Parathyroid adenoma (tissue), 2 donors: ENCODE results near the gene SNURF.

Experiments
- H2AFZ ChIP-seq: fragments of 300-600 bp; sonication (generic); one replicate; pipeline ENCODE4 v1.7.0; 2017; ENCODE audit warnings: antibody characterized with exemption, mild to moderate bottlenecking
- H3K27ac ChIP-seq: fragments of 300-600 bp; sonication (generic); one replicate; pipeline ENCODE4 v1.7.0; 2017
- H3K27me3 ChIP-seq: fragments of 300-600 bp; sonication (generic); one replicate; pipeline ENCODE4 v1.7.0; 2017; ENCODE audit warnings: low read length; ENCODE audit not compliant: control insufficient read depth, insufficient read depth
- H3K36me3 ChIP-seq: fragments of 300-600 bp; sonication (generic); one replicate; pipeline ENCODE4 v1.7.0; 2017; ENCODE audit warnings: low read length; ENCODE audit not compliant: control insufficient read depth, insufficient read depth
- H3K4me1 ChIP-seq: fragments of 300-600 bp; sonication (generic); one replicate; pipeline ENCODE4 v1.7.0; 2017; ENCODE audit warnings: control low read depth
- H3K4me2 ChIP-seq: fragments of 300-600 bp; sonication (generic); one replicate; pipeline ENCODE4 v1.7.0; 2017; ENCODE audit warnings: low read length
- H3K4me3 ChIP-seq: fragments of 300-600 bp; sonication (generic); one replicate; pipeline ENCODE4 v1.7.0; 2017; ENCODE audit warnings: low read depth, low read length
- H3K79me2 ChIP-seq: fragments of 300-600 bp; sonication (generic); one replicate; pipeline ENCODE4 v1.7.0; 2017; ENCODE audit warnings: control low read depth
- H3K9ac ChIP-seq: fragments of 300-600 bp; sonication (generic); one replicate; pipeline ENCODE4 v1.7.0; 2017; ENCODE audit warnings: mild to moderate bottlenecking
- H3K9me3 ChIP-seq: fragments of 300-600 bp; sonication (generic); one replicate; pipeline ENCODE4 v1.7.0; 2017; ENCODE audit warnings: low read length; ENCODE audit not compliant: control insufficient read depth
- TF ChIP-seq, protein P1 (sequence below): fragments of 300-600 bp; sonication (generic); IDR thresholded peaks from one replicate; pipeline ENCODE4 v1.7.0; 2017; ENCODE audit warnings: antibody characterized with exemption, mild to moderate bottlenecking
- donor health status: primary hyperparathyroidism.

SNURF gene

DNA sequence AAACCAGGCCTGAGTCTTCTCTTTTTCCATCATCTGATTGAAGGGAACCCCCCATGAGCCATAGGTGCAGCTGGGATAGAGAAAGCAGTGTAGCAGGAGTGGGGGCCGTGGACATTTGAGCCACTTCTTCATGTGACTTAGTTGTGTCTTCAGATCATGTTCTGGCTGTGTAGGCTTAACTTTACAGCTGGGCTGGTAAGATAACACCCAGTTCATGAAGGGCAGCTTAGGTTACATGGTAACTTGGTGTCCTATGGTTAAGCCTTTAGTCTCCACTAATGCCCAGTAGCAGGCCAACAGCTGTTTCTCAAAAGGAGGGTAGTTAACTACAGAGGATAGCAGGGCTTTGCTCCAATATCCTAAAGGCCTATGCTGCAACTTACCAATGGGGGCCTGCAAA lies 11.4 kb upstream of the SNURF start:
- H2AFZ ChIP-seq: no peak overlapping the region
- no peaks in the 10 kb centered on the region for H3K9me3 ChIP-seq
- H3K4me2 ChIP-seq: no peak overlapping the region
- TF ChIP-seq, protein P1, sequence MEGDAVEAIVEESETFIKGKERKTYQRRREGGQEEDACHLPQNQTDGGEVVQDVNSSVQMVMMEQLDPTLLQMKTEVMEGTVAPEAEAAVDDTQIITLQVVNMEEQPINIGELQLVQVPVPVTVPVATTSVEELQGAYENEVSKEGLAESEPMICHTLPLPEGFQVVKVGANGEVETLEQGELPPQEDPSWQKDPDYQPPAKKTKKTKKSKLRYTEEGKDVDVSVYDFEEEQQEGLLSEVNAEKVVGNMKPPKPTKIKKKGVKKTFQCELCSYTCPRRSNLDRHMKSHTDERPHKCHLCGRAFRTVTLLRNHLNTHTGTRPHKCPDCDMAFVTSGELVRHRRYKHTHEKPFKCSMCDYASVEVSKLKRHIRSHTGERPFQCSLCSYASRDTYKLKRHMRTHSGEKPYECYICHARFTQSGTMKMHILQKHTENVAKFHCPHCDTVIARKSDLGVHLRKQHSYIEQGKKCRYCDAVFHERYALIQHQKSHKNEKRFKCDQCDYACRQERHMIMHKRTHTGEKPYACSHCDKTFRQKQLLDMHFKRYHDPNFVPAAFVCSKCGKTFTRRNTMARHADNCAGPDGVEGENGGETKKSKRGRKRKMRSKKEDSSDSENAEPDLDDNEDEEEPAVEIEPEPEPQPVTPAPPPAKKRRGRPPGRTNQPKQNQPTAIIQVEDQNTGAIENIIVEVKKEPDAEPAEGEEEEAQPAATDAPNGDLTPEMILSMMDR: no peak
- no peaks in the 10 kb centered on the region for H3K4me1 ChIP-seq
- H3K9ac ChIP-seq: no peak overlapping the region
- H3K36me3 ChIP-seq: no peaks in the 10 kb centered on the region
- H3K4me3 ChIP-seq: no peak overlapping the region
- no peaks in the 10 kb centered on the region for H3K79me2 ChIP-seq
- H3K27ac ChIP-seq: no peak overlapping the region
- no peaks in the 10 kb centered on the region for H3K27me3 ChIP-seq

DNA sequence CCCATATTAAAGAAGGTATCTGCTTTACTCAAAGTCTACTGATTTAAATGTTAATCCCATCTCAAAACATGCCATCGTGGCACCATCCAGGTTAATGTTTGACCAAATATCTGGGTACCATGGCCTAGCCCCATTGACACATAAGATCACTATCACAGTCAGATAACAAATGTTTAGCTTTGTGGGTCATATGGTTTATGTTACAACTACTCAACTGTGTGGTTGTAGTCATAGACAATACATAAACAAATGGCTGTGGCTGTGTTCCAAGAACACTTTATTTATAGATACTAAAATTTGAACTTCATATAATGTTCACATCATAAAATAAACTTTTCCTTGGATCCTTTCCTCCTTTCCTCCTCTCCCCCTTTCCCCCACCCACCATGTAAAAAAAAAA lies 9.8 kb upstream of the SNURF start:
- Histone ChIP-seq H3K27me3 (no peaks in the 10 kb centered on the region), H3K4me3 (no peak overlapping the region), H3K36me3 (no peaks in the 10 kb centered on the region), H3K4me1 (no peaks in the 10 kb centered on the region), H3K4me2 (no peak overlapping the region), H3K9ac (no peak overlapping the region), H3K9me3 (no peaks in the 10 kb centered on the region), H3K79me2 (no peaks in the 10 kb centered on the region), H3K27ac (no peak overlapping the region), H2AFZ (no peak overlapping the region)
- TF ChIP-seq, protein P1: no peak

DNA sequence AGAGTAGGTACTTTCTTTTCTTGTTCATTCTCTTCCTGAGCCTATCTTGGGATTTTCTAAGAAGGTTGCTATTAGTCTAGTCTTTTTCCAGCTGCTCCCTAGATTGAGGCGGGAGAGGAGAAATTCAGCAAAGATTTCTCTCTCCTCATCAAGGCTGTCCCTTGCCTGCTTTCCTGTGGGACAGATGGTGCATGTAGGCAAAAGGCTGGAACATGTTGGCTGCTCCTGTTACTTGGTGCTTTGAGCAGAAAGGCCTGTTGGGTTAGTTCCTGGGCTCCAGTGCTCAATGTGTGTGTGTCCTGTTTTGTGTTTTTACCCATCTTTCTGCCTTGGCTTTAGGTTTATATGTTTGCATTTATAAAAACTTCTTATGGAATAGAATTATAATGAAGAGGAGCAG lies 9.1 kb upstream of the SNURF start:
- Histone ChIP-seq H3K27me3 (no peaks in the 10 kb centered on the region), H3K4me2 (no peak overlapping the region), H3K36me3 (no peaks in the 10 kb centered on the region), H3K9me3 (no peaks in the 10 kb centered on the region), H3K4me1 (no peaks in the 10 kb centered on the region), H3K79me2 (no peaks in the 10 kb centered on the region), H3K4me3 (no peak overlapping the region), H2AFZ (no peak overlapping the region), H3K27ac (no peak overlapping the region), H3K9ac (no peak overlapping the region)
- TF ChIP-seq, protein P1: no peak

DNA sequence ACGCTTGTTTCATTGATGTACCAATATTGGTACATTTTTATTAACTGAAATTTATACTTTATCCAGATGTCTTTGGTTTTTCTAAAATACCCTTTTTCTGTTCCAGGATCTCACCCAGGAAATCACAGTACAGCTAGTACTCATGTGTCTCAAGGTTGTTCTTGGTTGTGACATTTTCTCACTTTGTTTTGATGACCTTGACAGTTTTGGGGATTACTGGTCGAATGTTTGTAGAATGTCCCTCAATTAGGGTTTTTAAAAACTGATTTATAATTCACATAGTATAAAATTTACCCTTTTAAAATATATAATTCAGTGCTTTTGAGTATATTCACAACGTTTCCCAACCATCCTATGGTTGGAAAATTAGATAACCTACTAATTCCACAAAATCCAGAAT lies 6.3 kb upstream of the SNURF start:
- no peak overlapping the region for H3K4me2 ChIP-seq
- no peak overlapping the region for H3K27ac ChIP-seq
- H3K9ac ChIP-seq: no peak overlapping the region
- no peaks in the 10 kb centered on the region for H3K36me3 ChIP-seq
- H3K4me1 ChIP-seq: no peaks in the 10 kb centered on the region
- H3K9me3 ChIP-seq: no peaks in the 10 kb centered on the region
- H3K27me3 ChIP-seq: no peaks in the 10 kb centered on the region
- TF ChIP-seq, protein P1: no peak
- no peak overlapping the region for H3K4me3 ChIP-seq
- H2AFZ ChIP-seq: no peak overlapping the region
- no peaks in the 10 kb centered on the region for H3K79me2 ChIP-seq

DNA sequence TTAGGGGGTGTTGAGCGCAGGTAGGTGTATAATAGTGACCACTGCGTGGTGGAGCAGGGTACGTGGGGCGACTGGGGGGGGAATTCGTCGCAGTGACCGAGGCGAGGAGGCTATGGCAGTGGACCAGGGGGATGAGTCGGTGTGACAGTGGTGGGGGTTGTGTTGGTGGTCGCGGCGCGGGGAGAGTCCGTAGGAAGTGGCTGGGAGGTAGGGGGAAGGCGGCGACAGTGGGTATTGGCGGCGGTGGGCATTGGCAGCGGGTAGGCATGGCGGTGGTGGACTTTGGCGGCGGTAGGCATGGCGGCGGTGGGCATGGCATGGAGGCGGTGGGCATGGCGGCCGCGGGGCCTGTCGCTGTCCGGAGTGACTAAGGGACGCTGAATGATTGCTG lies 739 bp downstream of the SNURF start:
- no peaks in the 10 kb centered on the region for H3K9me3 ChIP-seq
- peak overlapping the region; percentile 99 for H3K27ac ChIP-seq
- H3K36me3 ChIP-seq: no peaks in the 10 kb centered on the region
- H3K4me2 ChIP-seq: peak overlapping the region; percentile 44
- peak overlapping the region; percentile 81 for H2AFZ ChIP-seq
- H3K27me3 ChIP-seq: no peaks in the 10 kb centered on the region
- TF ChIP-seq, protein P1: no peak
- H3K9ac ChIP-seq: peak overlapping the region; percentile 80
- H3K4me1 ChIP-seq: no peaks in the 10 kb centered on the region
- H3K79me2 ChIP-seq: peaks cover 22% of the 10 kb centered on the region
- peak overlapping the region; percentile 79 for H3K4me3 ChIP-seq
